SK-N-MC (cell line): Measurements from ENCODE around the gene NOTCH4.

Experiments
- EZH2 ChIP-seq: fragments of 200-600 bp; sonication (generic); IDR thresholded peaks from one replicate; pipeline ENCODE4 v1.6.1; 2017; ENCODE audit warnings: antibody characterized with exemption
- FOXP2 ChIP-seq: optimal IDR thresholded peaks from 2 replicates; pipeline ENCODE3; 2011; ENCODE audit warnings: mild to moderate bottlenecking, moderate library complexity; ENCODE audit not compliant: insufficient read depth; ENCODE audit errors: extremely low read length, control extremely low read depth
- POLR2AphosphoS5 ChIP-seq: IDR thresholded peaks from 2 replicates; pipeline ENCODE4 v1.6.1; 2012; ENCODE audit warnings: mild to moderate bottlenecking, low read depth, low read length, borderline replicate concordance

- TF ChIP-seq EZH2 = no peak
- TF ChIP-seq POLR2AphosphoS5 = peak; percentile 83; the same call in 1 of the 2 replicates
- peak; percentile 14 for TF ChIP-seq FOXP2
These were observed 27.8 kb downstream of the NOTCH4 start for GRCh38 chr6:32195902-32196681.
